ENCODE data around the gene GPR39.

DNA sequence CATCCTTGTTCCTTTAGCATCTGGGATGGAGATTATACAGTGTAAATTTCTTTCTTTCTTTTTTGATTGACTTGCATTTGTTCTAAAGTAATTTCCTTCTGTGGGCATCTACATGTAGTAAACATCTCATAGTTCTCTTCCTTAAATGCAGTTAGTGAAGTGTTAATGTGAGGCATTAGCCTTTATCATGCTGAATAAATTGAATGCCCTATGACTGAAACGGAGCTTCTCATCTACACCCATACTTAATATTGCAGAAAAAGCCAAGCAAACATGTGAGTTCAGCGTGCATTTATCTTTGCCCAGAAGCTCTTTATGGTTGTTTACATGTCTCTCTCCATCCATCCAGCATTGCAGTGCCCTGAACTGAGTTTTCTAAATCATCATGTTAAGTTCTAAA is 195.1 kb downstream of the GPR39 start:
- TF ChIP-seq, protein P1, sequence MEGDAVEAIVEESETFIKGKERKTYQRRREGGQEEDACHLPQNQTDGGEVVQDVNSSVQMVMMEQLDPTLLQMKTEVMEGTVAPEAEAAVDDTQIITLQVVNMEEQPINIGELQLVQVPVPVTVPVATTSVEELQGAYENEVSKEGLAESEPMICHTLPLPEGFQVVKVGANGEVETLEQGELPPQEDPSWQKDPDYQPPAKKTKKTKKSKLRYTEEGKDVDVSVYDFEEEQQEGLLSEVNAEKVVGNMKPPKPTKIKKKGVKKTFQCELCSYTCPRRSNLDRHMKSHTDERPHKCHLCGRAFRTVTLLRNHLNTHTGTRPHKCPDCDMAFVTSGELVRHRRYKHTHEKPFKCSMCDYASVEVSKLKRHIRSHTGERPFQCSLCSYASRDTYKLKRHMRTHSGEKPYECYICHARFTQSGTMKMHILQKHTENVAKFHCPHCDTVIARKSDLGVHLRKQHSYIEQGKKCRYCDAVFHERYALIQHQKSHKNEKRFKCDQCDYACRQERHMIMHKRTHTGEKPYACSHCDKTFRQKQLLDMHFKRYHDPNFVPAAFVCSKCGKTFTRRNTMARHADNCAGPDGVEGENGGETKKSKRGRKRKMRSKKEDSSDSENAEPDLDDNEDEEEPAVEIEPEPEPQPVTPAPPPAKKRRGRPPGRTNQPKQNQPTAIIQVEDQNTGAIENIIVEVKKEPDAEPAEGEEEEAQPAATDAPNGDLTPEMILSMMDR (IDR thresholded peaks at IDR 0.05), result no peak
- TF ChIP-seq POLR2A (IDR thresholded peaks at IDR 0.05), result no peak

Data from body of pancreas (tissue), 4 donors.